Thyroid gland (tissue), 4 donors: ENCODE data around the gene HAPSTR1. TPM values are rescaled to one million over a fixed set of nuclear protein-coding genes. Genes with fewer than 3 reads are reported as not detected.
A peak's percentile ranks its signal among the peaks of the same experiment; 100 is the strongest.

ENCODE experiments used
- DNase-seq, 2 donors: peaks; one replicate each; pipeline ENCODE4 v3.0.0-alpha.2; 2019
- H3K27ac ChIP-seq, 3 donors: fragments of 200-600 bp; sonication (generic); 1 replicate in 2 of 3; 2 replicates in 1 of 3; pipeline ENCODE4 v1.5.1; 2016 to 2019; ENCODE audit warnings: mild to moderate bottlenecking in 1 of 3, moderate library complexity in 1 of 3
- H3K27me3 ChIP-seq: fragments of 200-600 bp; sonication (generic); one replicate; pipeline ENCODE4 v1.5.1; 2019
- H3K36me3 ChIP-seq, 2 donors: fragments of 200-600 bp; sonication (generic); one replicate each; pipeline ENCODE4 v1.5.1; 2016 to 2019
- H3K4me1 ChIP-seq, 2 donors: fragments of 200-600 bp; sonication (generic); one replicate each; pipeline ENCODE4 v1.5.1; 2017 to 2019
- H3K4me3 ChIP-seq, 3 donors: fragments of 200-600 bp; sonication (generic); replicated peaks in 1 of 3; 1 replicate in 2 of 3; 2 replicates in 1 of 3; pipeline ENCODE4 v1.5.1; 2016; ENCODE audit warnings: mild to moderate bottlenecking in 1 of 3
- H3K9me3 ChIP-seq: fragments of 200-600 bp; sonication (generic); one replicate; pipeline ENCODE4 v1.5.1; 2017
- CTCF ChIP-seq, 6 experiments: fragments of 200-600 bp in 3 of 6; fragments of 450-650 bp in 3 of 6; sonication (generic) in 3 of 6; IDR thresholded peaks; one replicate each; pipeline ENCODE4 v1.5.1; 2016 to 2019; ENCODE audit warnings: antibody characterized with exemption in 6 of 6, mild to moderate bottlenecking in 2 of 6, inconsistent platforms in 1 of 6, moderate library complexity in 1 of 6
- POLR2A ChIP-seq, 2 donors: fragments of 450-650 bp; IDR thresholded peaks; one replicate each; pipeline ENCODE4 v1.6.1; 2017; ENCODE audit warnings: antibody characterized with exemption in 2 of 2, mild to moderate bottlenecking in 2 of 2, moderate library complexity in 1 of 2
- WGBS, 2 donors: methylation state at CpG; one replicate each; pipeline ENCODE4 v1.1.5; 2017; 5-methylcytosine and 5-hydroxymethylcytosine counted together
- intact Hi-C: fragments of 100-400 bp; cut with DNase I; formaldehyde crosslinking; loops from one replicate; pipeline ENCODE4 v1.15.1; 2023
- total RNA-seq, 4 donors: library from RNA; depleted of rRNA; stranded (reverse); fragments of >200 nt; gene quantifications; one replicate each; pipeline ENCODE4 v1.2.3, GENCODE V29; 2016

The HAPSTR1 gene
- total RNA-seq, 4 donors from 2014 or later: 59.0 to 107 (median 68.7) TPM

- TF ChIP-seq CTCF (IDR thresholded peaks at IDR 0.05) (no peak), POLR2A (IDR thresholded peaks at IDR 0.05) (no peak)
- Histone ChIP-seq H3K9me3 (no peaks in the 10 kb centered on the region), H3K4me1 (peaks cover 12 to 42% of the 10 kb centered on the region in 2 donors), H3K36me3 (peaks cover 3 to 5% of the 10 kb centered on the region in 2 donors), H3K4me3 (no peak overlapping the region), H3K27ac (no peak overlapping the region), H3K27me3 (no peaks in the 10 kb centered on the region)
- no peak for DNase-seq
- intact Hi-C loops: no loop called here
- 94% methylated on average over 3 of the region's 5 CpGs; no CpG with 5 or more reads in 1 of the 2 donors for WGBS, 2 donors
Observed at GRCh38 chr16:9122342-9122741, 30.9 kb downstream of the HAPSTR1 start.

- H3K36me3 ChIP-seq: peaks cover 3 to 4% of the 10 kb centered on the region in 2 donors
- H3K27me3 ChIP-seq: no peaks in the 10 kb centered on the region
- H3K9me3 ChIP-seq: no peaks in the 10 kb centered on the region
- H3K4me3 ChIP-seq: no peak overlapping the region
- no peak overlapping the region for H3K27ac ChIP-seq
- intact Hi-C loops: no loop called here
- TF ChIP-seq POLR2A (IDR thresholded peaks at IDR 0.05) (no peak), CTCF (IDR thresholded peaks at IDR 0.05) (no peak)
- peaks cover 11 to 47% of the 10 kb centered on the region in 2 donors for H3K4me1 ChIP-seq
- 75 to 97% methylated on average over 2 of the region's 2 CpGs for WGBS, 2 donors
- DNase-seq: no peak
Observed at GRCh38 chr16:9122969-9123368, 31.5 kb downstream of the HAPSTR1 start.

GRCh38 chr16:9123401-9123800 is 32.0 kb downstream of the HAPSTR1 start:
- Histone ChIP-seq H3K4me1 (peaks cover 8 to 44% of the 10 kb centered on the region in 2 donors), H3K9me3 (no peaks in the 10 kb centered on the region), H3K27me3 (no peaks in the 10 kb centered on the region), H3K4me3 (no peak overlapping the region), H3K27ac (no peak overlapping the region), H3K36me3 (peaks cover 3 to 4% of the 10 kb centered on the region in 2 donors)
- no peak for DNase-seq
- WGBS, 2 donors: 99% methylated on average over 7 of the region's 7 CpGs
- intact Hi-C loops: no loop called here
- no peak for TF ChIP-seq POLR2A (IDR thresholded peaks at IDR 0.05)
- TF ChIP-seq CTCF (IDR thresholded peaks at IDR 0.05): no peak

- WGBS, 2 donors: 94 to 100% methylated on average over 2 to 3 of the region's 5 CpGs
- peak in 1 of 2 donors; percentile 25 for DNase-seq
- Histone ChIP-seq H3K9me3 (no peaks in the 10 kb centered on the region), H3K27me3 (no peaks in the 10 kb centered on the region), H3K27ac (no peak overlapping the region), H3K4me1 (peaks cover 3 to 39% of the 10 kb centered on the region in 2 donors), H3K36me3 (peaks cover 3 to 4% of the 10 kb centered on the region in 2 donors), H3K4me3 (no peak overlapping the region)
- TF ChIP-seq CTCF (IDR thresholded peaks at IDR 0.05): no peak
- TF ChIP-seq POLR2A (IDR thresholded peaks at IDR 0.05): no peak
- intact Hi-C loops: no loop called here
Observed at GRCh38 chr16:9123871-9124270, 32.4 kb downstream of the HAPSTR1 start.

- Histone ChIP-seq H3K4me1 (peaks cover 0 to 34% of the 10 kb centered on the region in 2 donors), H3K27ac (no peak overlapping the region)
- DNase-seq: no peak
Observed at GRCh38 chr16:9124444-9124843, 33.0 kb downstream of the HAPSTR1 start.

More at GRCh38 chr16:9124444-9124843, 33.0 kb downstream of the HAPSTR1 start:
- WGBS, 2 donors: 92 to 99% methylated on average over 7 of the region's 7 CpGs
- TF ChIP-seq POLR2A (IDR thresholded peaks at IDR 0.05) (no peak), CTCF (IDR thresholded peaks at IDR 0.05) (no peak)
- Histone ChIP-seq H3K9me3 (no peaks in the 10 kb centered on the region), H3K36me3 (peaks cover 3 to 4% of the 10 kb centered on the region in 2 donors), H3K4me3 (no peak overlapping the region), H3K27me3 (no peaks in the 10 kb centered on the region)
- intact Hi-C loops: no loop called here
